ENCODE results near the gene MPEG1. TPM values are rescaled to one million over a fixed set of nuclear protein-coding genes. Genes with fewer than 3 reads are reported as not detected.

MPEG1 gene
- total RNA-seq, 1 donor from 2014 or later, result not detected

GRCh38 chr11:59184691-59185339 is 27.9 kb downstream of the MPEG1 start:
- Mint-ChIP-seq H3K4me1 (peaks cover 29% of the 10 kb centered on the region), H3K27ac (peak overlapping the region; percentile 89), H3K4me3 (no peak overlapping the region), H3K36me3 (peaks cover 17% of the 10 kb centered on the region), H3K9me3 (no peaks in the 10 kb centered on the region), H3K27me3 (ENCODE audit: low read depth) (no peaks in the 10 kb centered on the region)
- TF ChIP-seq CTCF (IDR thresholded peaks at IDR 0.05; ENCODE audit: unreplicated experiment), result no peak
- no peak for DNase-seq (ENCODE audit: low spot score in 2 of 2, unreplicated experiment in 2 of 2)

- TF ChIP-seq CTCF (IDR thresholded peaks at IDR 0.05; ENCODE audit: unreplicated experiment), result no peak
- peak overlapping the region; percentile 22 for H3K27ac Mint-ChIP-seq
- H3K4me1 Mint-ChIP-seq, result peaks cover 28% of the 10 kb centered on the region
- H3K36me3 Mint-ChIP-seq, result peaks cover 16% of the 10 kb centered on the region
- no peak for DNase-seq (ENCODE audit: low spot score in 2 of 2, unreplicated experiment in 2 of 2)
- no peak overlapping the region for H3K4me3 Mint-ChIP-seq
- H3K27me3 Mint-ChIP-seq (ENCODE audit: low read depth), result no peaks in the 10 kb centered on the region
- no peaks in the 10 kb centered on the region for H3K9me3 Mint-ChIP-seq
Measured at GRCh38 chr11:59183771-59184170, 29.0 kb downstream of the MPEG1 start.

GRCh38 chr11:59182457-59183151 is 30.1 kb downstream of the MPEG1 start:
- H3K36me3 Mint-ChIP-seq, result peaks cover 16% of the 10 kb centered on the region
- no peak overlapping the region for H3K4me3 Mint-ChIP-seq
- H3K27ac Mint-ChIP-seq, result no peak overlapping the region
- H3K9me3 Mint-ChIP-seq, result no peaks in the 10 kb centered on the region
- DNase-seq (ENCODE audit: low spot score in 2 of 2, unreplicated experiment in 2 of 2), result no peak
- TF ChIP-seq CTCF (IDR thresholded peaks at IDR 0.05; ENCODE audit: unreplicated experiment), result peak; percentile 66
- peaks cover 33% of the 10 kb centered on the region for H3K4me1 Mint-ChIP-seq
- no peaks in the 10 kb centered on the region for H3K27me3 Mint-ChIP-seq (ENCODE audit: low read depth)

GRCh38 chr11:59181746-59182456 is 30.8 kb downstream of the MPEG1 start:
- peaks cover 22% of the 10 kb centered on the region for H3K36me3 Mint-ChIP-seq
- H3K27ac Mint-ChIP-seq, result no peak overlapping the region
- H3K4me3 Mint-ChIP-seq, result no peak overlapping the region
- TF ChIP-seq CTCF (IDR thresholded peaks at IDR 0.05; ENCODE audit: unreplicated experiment), result no peak
- no peak for DNase-seq (ENCODE audit: low spot score in 2 of 2, unreplicated experiment in 2 of 2)
- no peaks in the 10 kb centered on the region for H3K9me3 Mint-ChIP-seq
- no peaks in the 10 kb centered on the region for H3K27me3 Mint-ChIP-seq (ENCODE audit: low read depth)
- H3K4me1 Mint-ChIP-seq, result peaks cover 30% of the 10 kb centered on the region

GRCh38 chr11:59180907-59181306 is 31.8 kb downstream of the MPEG1 start:
- H3K36me3 Mint-ChIP-seq, result peaks cover 23% of the 10 kb centered on the region
- no peaks in the 10 kb centered on the region for H3K9me3 Mint-ChIP-seq
- H3K27me3 Mint-ChIP-seq (ENCODE audit: low read depth), result no peaks in the 10 kb centered on the region
- no peak for DNase-seq (ENCODE audit: low spot score in 2 of 2, unreplicated experiment in 2 of 2)
- TF ChIP-seq CTCF (IDR thresholded peaks at IDR 0.05; ENCODE audit: unreplicated experiment), result no peak
- H3K27ac Mint-ChIP-seq, result peak overlapping the region; percentile 43
- peaks cover 27% of the 10 kb centered on the region for H3K4me1 Mint-ChIP-seq
- H3K4me3 Mint-ChIP-seq, result no peak overlapping the region

All from mesothelial cell of epicardium (in vitro differentiated cells).